Activated CD4-positive, alpha-beta T cell treated with anti-CD3 and anti-CD28 coated beads, Interleukin-2, amount 50 U/mL, for 48 hours (primary cell): ENCODE measurements around the gene USP35.
"Not testable (repeated sequence)": the region's sequence is repeated elsewhere in the genome, so short reads cannot be mapped to it uniquely, and the experiment has no call there.

ENCODE experiments used
- DNase-seq, 2 experiments: peaks; one replicate each; pipeline ENCODE4 v3.0.0-alpha.2; 2020

USP35 gene

DNA sequence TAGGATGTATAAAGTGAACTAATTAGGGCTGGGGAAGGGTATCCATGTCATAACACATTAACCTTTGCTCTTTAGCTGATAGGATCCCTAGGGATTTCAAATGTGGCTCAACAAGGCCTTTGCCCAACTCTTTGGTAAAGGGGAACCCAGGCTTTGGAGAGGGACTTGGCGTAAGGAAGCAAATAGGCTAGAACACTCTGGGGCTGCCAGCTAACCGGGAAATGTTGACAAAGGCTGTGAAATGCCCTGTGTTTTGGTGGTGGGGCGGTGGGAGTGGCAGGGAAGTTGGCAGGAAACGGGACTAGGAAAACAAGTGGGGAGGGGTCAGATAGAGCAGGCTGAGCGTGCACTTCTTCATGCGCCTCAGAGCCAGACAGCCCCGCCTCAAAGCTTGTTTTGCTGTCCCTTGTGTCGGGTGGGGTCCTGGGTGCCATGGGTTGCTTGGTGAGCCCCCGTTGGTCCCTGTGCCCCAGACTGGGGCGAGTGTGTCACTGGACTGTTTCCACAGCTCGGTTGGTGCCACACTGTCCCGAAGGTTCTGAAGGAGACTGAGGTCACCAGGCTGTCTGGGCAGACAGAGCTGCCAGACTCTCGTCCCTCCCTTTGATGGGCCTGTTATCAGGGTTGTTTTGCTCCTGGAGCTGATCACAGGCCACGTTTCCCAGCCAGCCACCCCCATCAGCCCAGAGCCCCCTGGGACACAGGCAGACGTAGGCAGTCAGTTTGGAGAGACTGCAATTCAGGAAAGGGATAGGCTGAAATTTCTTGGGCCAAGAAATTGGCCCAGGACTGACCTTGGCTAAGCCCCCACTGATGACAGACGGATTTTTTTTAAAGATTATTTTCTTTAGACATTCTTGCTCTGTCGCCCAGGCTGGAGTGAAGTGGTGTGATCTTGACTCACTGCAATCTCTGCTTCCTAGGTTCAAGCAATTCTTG, 19.9 kb upstream of the USP35 start:
- DNase-seq, result no peak

DNA sequence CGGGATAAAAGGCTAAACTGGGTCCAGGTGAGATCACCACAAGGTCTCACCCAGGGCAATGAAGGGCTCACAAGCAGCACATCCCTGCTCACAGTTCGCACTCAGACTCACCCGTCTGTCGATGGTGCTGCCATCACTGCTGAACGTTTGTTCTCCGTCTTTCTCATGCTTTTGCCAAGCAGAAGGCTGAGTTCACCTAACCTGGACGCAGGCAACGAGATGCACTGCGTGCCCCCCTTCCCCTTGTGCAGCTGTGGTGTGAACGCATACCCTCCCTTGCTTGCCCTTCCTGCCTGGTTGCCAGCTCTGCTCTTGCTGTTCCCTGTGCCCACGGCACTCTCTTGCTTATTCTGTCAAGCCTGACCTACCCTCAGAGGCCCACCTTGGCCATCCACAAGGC, 18.3 kb upstream of the USP35 start:
- no peak for DNase-seq

DNA sequence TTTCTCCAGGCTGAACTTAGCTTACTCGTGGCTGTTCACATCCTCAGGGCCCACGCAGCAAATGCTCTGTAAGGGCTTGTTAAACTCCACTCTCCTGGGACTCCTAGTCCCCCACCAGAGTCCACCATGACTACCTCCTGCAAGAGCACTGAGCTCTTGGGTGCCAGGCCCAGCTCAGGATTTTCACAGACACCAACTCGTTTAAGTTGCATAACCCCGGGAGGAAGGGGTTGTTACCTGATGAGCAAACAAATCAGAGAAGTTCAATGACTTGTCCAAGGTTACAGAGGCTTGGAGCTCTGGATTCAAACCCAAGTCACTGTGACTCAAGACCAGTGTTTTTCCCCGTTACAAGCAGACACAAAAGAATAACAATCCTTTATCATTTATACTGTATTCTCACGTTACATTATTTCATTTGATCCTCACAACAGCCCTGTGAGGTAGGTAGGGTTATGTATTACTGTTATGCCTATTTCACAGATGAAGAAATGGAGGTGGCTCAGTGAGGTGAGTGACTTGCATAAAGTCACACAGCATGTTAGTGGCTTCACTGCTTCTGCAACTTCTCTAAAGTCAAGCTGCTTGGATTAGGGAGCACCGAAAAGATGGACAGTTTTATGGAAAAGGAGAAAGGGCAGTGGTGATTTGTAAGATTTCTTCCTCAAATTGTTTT, 17.7 kb upstream of the USP35 start:
- DNase-seq, result no peak

DNA sequence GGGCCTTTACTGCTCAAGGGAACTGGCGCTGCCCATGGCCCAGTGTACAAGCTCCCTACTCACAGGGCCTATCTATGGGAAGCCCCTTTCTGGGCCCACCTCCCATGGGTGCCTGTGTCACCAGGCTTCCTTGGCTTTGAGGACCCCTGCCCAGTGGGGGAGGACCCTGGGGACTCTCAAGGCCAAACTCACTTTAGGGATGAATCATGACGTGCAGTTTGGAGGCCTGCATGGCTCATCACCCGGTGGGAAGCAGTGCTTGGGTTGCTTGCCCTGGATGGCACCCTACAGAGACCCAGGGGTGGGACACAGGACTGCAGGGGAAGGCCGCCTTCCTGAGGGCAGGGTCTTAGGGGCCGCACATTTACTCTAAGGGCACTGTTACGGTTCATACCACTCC, 16.8 kb upstream of the USP35 start:
- DNase-seq, result no peak

DNA sequence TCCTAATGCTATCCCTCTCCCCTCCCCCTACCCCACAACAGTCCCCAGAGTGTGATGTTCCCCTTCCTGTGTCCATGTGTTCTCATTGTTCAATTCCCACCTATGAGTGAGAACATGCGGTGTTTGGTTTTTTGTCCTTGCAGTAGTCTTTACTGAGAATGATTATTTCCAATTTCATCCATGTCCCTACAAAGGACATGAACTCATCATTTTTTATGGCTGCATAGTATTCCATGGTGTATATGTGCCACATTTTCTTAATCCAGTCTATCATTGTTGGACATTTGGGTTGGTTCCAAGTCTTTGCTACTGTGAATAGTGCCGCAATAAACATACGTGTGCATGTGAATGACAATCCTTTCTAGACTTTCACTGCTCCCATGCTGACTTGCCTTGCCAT, 12.9 kb upstream of the USP35 start:
- not testable (repeated sequence) for DNase-seq

DNA sequence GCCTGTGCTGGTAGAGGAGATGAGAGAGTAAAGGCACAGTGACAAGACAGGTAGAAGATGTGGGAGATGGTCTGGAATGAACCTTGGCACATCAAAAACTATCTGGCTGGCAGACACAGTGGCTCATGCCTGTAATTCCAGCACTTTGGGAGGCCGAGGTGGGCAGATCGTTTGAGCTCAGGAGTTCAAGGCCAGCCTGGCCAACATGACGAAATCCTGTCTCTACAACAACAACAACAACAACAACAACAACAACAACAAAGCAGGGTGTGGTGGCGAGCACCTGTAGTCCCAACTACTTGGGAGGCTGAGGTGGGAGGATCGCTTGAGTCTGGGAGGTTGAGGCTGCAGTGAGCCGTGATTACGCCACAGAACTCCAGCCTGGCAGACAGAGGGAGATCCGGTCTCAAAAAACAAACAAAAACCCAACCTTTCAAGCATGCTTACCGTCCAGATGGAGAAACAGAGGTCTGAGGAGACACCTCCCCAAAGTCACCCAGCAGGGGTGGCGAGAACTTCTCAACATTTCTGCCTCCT, 12.0 kb upstream of the USP35 start:
- no peak for DNase-seq

DNA sequence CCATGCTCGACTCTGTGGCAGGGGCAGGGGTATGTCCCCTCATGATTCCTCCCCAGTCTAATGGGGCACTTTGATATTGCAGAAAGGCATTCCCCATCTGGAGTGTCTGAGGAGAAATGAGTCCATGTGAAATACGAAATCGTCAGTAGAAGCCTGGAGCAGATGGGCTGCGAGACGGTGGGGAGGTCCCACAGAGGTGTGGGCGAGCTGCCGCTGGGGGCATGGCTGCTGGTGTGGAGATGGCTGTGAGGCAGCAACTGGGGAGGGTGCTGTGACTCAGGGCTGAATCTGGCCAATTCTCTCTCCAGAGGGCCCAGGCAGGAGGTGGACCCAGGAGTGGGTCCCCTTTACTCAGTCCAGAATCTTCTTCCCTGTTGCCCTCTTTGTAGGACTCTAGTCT, 11.5 kb upstream of the USP35 start:
- DNase-seq, result no peak

DNA sequence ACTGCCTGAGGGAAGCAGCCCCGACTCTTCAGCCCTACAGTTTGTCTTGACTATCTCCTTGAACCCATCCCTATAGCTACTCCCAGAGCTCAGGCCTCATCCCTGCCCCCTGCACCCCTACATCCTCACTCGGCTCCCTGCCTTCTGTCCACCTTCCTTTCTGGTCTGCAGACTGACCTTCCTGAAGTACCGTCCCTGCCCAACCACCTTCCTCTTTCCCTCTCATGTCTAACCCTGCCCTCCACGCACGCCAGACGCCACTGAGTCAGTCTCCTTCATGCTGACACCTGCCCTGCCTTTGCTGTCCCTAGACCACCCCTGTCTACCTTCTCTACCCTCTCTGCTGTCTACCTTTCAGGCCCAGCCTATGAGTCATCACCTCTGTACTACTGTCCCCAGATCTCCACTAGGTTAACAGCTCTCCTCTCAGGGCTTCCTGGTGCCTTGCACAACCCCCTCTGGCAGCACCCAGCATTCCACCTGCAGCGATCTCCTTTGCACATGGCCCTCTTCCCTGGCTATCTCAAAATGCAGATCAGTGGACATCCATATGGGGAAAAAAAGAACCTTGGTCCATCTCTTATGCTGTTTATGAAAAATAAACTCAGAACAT, 9.2 kb upstream of the USP35 start:
- DNase-seq, result no peak

DNA sequence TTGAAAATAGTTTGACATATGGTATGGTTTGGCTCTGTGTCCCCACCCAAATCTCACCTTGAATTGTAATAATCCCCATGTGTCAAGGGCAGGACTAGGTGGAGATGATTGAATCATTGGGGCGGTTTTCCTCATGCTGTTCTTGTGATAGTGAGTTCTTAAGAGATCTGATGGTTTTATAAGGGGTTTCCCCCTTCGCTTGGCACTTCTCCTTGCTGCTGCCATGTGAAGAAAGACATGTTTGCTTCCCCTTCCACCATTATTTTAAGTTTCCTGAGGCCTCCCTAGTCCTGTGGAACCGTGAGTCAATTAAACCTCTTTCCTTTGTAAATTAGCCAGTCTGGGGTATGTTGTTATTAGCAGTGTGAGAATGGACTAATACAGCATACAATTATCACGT, 8.0 kb upstream of the USP35 start:
- DNase-seq, result no peak

DNA sequence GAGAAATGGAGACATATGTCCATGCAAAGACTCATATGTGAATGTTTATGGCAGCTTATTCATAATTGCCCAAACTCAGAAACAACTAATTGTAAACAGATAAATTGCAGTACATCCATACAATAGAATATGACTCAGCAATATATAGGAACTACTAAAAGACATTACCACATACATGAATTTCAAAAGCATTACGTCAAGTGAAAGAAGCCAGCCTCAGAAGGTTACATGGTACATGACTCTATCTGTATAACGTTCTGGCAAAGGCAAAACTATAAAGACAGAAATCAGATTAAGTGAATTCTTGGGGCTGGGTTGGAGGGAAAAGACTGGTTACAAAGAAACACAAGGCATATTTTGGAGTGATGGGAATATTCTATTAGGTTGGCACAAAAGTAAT, 7.5 kb upstream of the USP35 start:
- DNase-seq, result no peak

DNA sequence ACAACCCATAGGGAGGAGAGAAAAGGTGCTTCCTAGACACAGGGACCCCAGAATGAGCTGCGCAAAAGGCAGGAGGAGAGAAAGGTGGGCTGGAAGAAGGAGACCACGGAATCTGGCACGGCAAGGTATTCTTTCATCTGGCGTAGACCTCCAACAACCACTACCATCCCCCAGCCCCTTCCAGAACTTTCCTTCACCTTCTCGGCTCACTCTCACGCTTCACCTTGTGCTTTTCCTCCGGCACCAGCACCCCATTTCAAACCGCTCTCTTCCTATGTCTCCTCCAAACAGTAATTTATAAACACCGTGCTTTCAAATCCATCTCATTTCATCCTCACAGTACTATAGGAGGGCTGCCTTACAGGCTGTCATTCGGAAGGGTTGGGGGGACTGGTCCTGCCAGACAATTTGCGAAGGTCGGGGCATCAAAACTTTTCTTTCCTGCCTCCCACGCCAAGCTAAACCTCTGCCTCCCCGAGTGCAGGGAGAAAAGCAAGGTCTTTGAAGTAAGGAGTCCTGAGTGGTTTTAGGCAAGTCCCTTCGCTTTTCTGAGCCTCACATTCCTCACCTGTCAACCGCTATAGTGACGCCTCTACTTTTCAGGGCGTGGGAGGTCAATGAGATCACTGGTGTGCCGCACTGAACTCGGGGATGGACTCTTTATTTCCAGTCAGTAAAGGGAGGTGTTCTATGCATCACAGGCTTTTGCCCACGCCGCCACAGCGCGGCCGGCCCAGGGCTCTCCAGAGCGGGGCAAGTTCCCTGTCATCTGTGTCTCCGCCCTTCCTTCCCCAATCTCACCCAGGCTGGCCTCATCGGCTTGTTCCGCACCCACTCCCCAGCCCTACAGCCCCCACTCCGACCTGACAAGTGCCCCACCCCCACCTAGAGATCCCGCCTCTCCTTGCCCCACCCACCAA, 1.1 kb upstream of the USP35 start:
- DNase-seq, result peak; percentile 74 to 80

DNA sequence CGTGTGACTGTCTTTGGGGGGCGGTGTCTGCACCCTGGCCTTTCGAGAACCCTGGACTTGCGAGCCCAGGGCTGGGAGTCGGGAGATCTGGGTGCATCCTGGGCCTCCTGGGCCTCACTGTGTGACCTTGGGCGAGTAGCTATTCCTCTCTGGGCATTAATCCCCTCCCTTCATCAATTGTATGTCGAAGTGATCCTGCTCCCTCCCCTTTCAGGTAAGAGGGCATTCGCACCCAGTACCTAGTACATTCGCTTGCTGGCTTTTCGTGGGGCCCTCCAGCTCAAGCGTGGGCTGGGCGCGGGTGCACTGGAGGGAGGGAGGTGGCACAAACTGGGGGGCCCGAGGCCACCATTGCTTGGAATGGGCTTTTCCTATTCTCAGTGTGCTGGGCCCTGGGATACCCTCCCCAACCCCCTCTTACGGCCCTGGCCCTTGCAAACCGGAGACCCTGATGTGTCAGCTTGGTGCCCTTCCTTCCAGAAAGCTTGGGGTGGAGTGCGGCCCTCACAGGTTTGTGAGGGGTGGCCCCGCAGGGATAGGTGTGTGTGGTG, 530 bp downstream of the USP35 start:
- no peak for DNase-seq

DNA sequence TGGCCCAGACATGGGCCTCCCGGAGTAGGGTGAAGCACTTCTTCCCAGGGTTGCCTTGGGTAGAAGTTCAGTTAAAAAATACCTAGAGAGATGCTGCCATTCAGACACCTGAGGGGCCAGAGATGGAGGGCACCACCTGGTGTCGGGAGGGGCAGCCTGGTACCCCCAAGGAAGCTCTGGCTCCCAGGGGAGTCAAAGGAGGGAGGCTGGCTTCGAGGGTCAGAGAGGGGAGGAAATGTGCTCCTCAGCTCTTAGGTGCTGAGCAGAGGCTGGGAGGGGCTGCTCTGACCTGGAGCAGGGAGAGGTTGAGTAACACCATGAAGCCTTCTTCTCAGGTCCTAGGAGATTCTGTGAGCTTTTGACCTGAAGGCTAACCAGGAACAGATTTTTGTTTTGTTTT, 1.1 kb downstream of the USP35 start:
- DNase-seq, result no peak

DNA sequence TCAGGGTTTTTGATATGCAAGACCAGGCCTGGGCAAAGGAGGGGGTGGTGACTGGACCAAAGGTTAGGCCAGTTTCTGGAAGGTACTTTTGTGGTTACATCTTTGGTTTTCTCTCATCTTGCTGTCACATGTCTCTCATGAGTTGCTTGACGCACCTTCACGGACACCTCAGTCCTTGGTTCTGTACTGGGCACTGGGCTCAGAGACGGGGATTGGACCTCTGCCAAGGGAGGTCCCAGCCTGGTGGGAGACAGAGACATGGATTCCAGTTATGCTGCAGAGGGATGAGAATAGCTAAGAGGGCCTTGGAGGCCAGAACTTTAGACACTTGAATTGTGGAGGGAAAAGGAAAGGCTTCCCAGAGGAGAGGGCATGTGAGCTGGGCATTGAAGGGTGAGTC, 1.7 kb downstream of the USP35 start:
- DNase-seq, result no peak

DNA sequence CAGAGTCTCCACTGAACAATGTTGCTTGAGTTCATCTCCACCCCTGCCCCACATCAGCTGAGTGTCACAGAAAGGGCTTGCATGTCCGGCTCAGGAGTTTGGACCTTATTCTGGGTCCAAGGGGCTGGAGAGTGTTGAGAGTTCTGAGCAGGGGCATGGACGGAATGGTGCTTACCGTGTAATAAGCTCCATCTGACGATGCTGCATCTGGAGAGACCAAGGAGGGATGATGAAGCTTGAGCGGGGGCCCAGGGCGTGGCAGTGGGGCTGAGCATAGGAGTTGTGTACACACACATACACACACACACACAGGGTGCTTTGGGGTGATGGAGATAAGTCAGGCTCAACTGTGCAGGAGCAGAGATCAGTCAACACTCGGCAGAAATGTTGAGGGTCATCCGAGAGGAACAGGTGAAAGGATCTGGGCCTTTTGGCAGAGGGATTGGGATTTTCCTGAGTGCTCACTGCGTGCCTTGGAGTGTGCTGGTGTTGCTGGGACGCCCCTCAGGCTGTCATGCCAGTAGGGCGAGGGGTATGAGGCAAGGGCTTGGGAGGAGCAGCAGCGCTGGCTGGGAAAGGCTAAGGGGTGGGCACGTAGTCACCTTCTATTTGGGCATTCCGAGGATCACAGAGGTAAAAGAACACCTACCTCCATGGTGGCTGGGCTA, 2.3 kb downstream of the USP35 start:
- DNase-seq, result no peak

DNA sequence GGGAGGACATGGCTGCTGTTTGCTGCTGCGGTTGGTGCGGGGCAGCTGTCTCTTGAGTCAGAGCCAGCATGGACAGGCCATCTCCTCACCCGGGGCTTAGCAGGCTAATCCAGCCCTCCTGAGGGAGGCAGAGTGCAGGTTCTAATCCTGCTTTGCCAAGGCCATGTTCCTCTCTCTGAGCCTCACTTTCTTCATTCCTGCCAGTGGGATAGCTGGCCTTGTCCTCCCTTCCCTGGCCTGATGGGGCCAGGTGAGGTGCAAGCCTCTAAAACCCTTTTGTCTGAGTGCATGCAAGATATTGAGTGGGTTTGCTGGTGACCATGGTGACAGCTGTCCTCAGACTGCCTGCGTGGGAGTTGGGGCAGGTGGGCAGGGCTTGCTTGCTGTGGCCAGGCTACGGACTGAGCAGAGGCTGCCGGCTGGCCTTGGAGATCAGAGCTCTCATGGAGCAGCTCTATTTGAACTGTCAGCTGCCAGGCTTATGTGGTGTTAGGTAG, 3.6 kb downstream of the USP35 start:
- DNase-seq, result no peak

DNA sequence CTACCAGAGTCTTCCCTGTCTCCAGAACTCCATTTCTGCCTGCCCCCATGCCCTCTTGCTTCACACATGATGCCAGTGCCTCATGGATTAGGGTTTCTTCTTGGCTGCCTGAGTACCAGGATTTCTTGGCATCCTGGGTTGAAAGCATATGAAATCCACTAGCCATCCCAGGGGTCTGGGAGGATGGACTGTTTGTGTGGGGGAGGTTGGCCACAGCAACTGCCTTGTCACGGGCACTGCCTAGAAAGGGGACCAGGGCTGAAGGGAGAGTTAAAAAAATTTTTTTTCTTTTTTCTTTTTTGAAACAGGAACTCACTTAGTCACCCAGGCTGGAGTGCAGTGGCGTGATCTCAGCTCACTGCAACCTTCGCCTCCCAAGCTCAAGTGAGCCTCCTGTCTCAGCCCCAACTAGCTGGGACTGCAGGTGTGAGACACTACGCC, 4.2 kb downstream of the USP35 start:
- DNase-seq, result no peak

DNA sequence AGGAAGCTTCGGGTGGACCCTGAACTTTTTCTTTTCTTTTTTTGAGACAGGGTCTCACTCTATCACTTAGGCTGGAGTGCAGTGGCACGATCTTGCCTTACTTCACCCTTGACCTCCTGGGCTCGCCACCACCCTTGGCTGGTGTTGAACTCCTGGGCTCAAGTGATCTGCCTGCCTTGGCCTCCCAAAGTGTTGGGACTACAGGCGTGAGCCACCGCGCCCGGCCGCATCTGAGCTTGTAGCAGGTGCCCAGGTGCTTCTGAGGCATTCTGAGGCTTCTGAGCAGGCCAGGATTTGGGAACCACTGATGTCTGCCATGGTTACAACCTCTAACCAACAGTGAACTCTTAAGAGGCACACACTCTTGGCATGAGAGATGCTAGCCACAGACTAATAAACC, 5.1 kb downstream of the USP35 start:
- no peak for DNase-seq

DNA sequence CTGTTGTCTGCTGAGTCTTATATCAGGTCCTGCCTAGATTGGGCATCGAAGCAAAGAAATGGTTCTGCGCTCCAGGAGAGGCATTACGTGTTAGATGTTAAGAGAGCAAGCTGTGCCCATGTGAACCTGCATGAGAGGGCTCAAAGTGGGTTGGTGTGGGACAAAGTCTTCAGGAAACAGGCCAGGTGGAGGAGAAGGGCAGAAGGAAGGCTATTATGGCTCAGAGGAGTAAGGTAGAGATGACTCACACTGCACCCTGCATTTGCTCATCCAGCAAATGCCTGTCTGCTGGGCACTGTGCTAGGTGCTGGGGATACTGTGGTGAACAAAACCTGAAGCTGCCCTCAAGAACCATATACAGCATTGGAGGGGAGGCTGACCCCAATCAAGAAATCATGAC, 5.8 kb downstream of the USP35 start:
- no peak for DNase-seq

DNA sequence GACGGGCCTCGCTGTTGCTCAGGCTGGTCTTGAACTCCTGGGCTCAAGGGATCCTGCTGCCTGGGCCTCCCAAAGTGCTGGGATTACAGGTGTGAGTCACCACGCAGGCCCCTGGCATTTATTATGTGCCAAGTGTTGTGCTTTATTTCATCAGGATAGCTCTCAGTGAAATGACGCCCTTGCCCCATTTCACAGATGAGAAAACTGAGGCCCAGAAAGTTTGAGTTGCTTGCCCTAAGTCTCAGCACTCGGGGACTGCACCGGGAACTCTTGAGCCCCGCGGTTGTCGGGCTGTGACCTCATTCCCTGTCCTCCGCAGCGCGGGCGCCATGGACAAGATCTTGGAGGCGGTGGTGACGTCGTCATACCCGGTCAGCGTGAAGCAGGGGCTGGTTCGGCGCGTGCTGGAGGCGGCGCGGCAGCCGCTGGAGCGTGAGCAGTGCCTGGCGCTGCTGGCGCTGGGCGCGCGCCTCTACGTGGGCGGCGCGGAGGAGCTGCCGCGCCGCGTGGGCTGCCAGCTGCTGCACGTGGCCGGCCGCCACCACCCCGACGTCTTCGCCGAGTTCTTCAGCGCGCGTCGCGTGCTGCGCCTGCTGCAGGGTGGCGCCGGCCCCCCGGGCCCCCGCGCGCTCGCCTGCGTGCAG, 7.3 kb downstream of the USP35 start:
- no peak for DNase-seq

DNA sequence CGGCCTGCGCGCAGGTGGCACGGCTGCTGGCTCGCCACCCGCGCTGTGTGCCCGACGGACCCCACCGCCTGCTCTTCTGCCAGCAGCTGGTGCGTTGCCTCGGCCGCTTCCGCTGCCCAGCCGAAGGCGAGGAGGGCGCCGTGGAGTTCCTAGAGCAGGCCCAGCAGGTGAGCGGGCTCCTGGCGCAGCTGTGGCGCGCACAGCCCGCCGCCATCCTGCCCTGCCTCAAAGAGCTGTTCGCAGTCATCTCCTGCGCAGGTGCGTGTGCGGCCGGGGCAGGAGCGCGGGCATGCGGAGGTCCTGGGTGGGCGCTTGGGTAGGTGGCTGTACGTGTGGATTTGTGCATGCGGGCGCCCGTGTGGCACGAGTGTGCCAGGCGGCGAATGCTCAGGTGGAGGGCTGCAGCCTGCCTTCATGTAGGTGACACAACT, 8.0 kb downstream of the USP35 start:
- DNase-seq, result no peak
